Measurements from ENCODE around the gene MRPS24. TPM values are rescaled to one million over a fixed set of nuclear protein-coding genes. Genes with fewer than 3 reads are reported as not detected.
A peak's percentile ranks its signal among the peaks of the same experiment; 100 is the strongest.

The MRPS24 gene
- total RNA-seq, 1 donor: 82.1 TPM

GRCh38 chr7:43870316-43870715, 999 bp upstream of the MRPS24 start:
- TF ChIP-seq, protein P1, sequence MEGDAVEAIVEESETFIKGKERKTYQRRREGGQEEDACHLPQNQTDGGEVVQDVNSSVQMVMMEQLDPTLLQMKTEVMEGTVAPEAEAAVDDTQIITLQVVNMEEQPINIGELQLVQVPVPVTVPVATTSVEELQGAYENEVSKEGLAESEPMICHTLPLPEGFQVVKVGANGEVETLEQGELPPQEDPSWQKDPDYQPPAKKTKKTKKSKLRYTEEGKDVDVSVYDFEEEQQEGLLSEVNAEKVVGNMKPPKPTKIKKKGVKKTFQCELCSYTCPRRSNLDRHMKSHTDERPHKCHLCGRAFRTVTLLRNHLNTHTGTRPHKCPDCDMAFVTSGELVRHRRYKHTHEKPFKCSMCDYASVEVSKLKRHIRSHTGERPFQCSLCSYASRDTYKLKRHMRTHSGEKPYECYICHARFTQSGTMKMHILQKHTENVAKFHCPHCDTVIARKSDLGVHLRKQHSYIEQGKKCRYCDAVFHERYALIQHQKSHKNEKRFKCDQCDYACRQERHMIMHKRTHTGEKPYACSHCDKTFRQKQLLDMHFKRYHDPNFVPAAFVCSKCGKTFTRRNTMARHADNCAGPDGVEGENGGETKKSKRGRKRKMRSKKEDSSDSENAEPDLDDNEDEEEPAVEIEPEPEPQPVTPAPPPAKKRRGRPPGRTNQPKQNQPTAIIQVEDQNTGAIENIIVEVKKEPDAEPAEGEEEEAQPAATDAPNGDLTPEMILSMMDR (IDR thresholded peaks at IDR 0.05; ENCODE audit: insufficient read depth, low read length): no peak
- H3K4me3 ChIP-seq (ENCODE audit: low read depth, low read length): no peak overlapping the region
- no peak for DNase-seq (ENCODE audit: low read depth)

DNA sequence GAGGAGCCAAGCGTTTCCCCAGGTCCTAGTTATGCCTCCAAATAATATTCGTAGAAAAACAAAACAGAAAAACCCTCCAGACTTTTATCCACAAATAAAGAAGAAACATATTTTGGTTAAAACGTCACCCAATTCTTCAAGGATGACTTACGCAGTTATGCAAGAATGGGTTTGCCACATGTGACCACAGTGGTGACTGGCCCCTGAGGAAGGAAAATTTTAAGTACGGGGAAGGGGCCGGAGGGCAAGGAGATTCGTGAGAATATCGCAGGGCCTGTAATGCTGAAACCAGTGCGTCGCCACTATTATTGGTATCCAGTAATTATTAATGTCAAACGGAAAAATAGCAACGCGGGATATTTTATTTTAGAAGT, 537 bp upstream of the MRPS24 start:
- DNase-seq (ENCODE audit: low read depth): peak; percentile 89
- TF ChIP-seq, protein P1 (IDR thresholded peaks at IDR 0.05; ENCODE audit: insufficient read depth, low read length): no peak
- H3K4me3 ChIP-seq (ENCODE audit: low read depth, low read length): peak overlapping the region; percentile 90

DNA sequence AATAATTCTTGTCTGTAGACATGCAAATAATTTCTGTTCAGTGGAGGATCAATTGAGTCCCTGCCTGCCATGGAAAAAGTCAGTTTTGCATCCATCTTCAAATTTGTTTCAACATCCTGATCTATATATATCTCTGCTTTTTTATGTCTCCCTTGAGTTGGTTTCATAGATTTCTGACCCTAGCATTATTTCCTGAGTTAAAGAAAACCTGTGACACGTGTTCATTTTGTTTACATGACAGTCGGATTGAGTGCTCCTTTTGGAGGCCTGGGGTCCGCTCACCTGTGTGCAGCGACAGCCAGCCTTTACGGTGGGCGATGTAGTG, 674 bp downstream of the MRPS24 start:
- H3K4me3 ChIP-seq (ENCODE audit: low read depth, low read length): peak overlapping the region; percentile 90
- TF ChIP-seq, protein P1 (IDR thresholded peaks at IDR 0.05; ENCODE audit: insufficient read depth, low read length): no peak
- DNase-seq (ENCODE audit: low read depth): no peak

DNA sequence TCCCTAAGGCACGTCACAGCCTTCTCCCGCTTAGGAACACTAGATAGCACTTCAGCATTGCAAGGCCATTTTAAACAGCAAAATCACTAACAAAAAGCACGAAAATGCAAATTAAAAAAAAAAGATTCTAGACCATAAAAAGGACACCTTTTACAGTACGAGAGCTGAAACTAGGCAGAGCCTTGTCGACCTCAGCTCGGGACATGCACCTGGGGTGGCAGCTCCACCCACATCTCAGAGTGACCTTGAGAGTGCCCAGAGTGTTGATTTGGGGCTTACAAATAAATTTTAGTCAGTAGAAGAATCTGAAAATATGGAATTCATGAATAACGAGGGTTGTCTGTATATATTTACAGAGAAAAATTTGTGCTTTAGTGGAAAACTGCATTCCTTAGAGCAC, 1.1 kb downstream of the MRPS24 start:
- H3K4me3 ChIP-seq (ENCODE audit: low read depth, low read length): peak overlapping the region; percentile 90
- TF ChIP-seq, protein P1 (IDR thresholded peaks at IDR 0.05; ENCODE audit: insufficient read depth, low read length): no peak
- DNase-seq (ENCODE audit: low read depth): no peak

- no peak for DNase-seq (ENCODE audit: low read depth)
- TF ChIP-seq, protein P1 (IDR thresholded peaks at IDR 0.05; ENCODE audit: insufficient read depth, low read length): no peak
Measured at GRCh38 chr7:43865277-43865676, 4.0 kb downstream of the MRPS24 start.

DNA sequence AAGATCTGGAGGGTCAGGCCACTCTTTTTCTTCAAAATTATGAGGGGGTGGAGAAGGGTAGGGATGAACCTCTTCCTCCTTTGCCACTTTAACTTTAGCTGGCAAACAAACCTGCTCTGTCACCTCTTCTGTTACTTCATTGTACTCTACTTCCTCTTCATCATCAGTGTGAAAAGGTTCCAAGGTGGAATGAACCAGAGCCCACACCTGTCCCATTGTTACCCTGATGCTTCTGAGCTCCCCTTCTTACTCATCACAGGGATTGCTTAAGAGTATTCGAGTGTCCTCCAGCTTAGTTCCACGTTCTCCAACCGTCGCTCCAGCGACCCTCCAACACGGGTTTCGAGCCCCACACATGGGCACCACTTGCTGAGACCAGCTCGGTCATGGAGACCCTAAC, 5.2 kb downstream of the MRPS24 start:
- TF ChIP-seq, protein P1 (IDR thresholded peaks at IDR 0.05; ENCODE audit: insufficient read depth, low read length): no peak
- no peak overlapping the region for H3K4me3 ChIP-seq (ENCODE audit: low read depth, low read length)
- DNase-seq (ENCODE audit: low read depth): no peak

More at GRCh38 chr7:43865277-43865676, 4.0 kb downstream of the MRPS24 start:
- H3K4me3 ChIP-seq (ENCODE audit: low read depth, low read length): no peak overlapping the region

- no peak overlapping the region for H3K4me3 ChIP-seq (ENCODE audit: low read depth, low read length)
- DNase-seq (ENCODE audit: low read depth): no peak
- TF ChIP-seq, protein P1 (IDR thresholded peaks at IDR 0.05; ENCODE audit: insufficient read depth, low read length): no peak
Measured at GRCh38 chr7:43856996-43857395, 12.3 kb downstream of the MRPS24 start.

Data from fibroblast of the aortic adventitia (primary cell).